SH-SY5Y (cell line): ENCODE data around the gene DNAH5.

Experiments
- GATA2 ChIP-seq: IDR thresholded peaks from 2 replicates; pipeline ENCODE4 v1.6.1; 2011; ENCODE audit warnings: mild to moderate bottlenecking, low read depth, low read length
- GATA3 ChIP-seq: IDR thresholded peaks from 2 replicates; pipeline ENCODE4 v1.6.1; 2011; ENCODE audit warnings: low read depth, mild to moderate bottlenecking, low read length, moderate library complexity

DNA sequence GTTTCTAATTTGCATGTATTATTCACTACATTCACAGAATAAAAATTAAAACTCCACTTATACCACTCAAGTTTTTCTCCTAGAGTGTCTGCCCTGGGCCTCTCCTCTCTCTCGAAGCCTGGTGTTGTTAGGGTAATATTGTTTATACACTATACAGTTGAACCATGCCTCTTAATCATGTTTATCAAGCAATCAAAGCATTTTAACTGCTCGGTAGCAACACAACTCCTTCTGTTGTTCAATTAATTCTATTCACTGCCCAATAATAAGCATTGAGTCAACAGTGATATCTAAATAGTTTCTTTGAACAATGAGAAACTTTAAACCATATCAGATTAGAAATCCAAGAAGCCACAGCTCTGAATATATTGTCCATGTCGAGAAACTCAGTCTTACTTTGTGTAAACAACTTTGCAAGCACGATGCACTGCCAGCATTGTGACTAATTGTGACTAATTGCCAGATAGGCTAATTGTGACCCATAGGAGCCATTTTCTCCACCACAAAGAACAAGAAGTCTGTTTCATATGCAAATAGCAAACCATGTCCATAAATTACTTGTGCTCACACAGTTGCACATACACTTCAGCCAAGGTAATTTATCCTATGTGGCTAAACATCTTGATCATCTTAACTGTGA lies at the start of gene DNAH5:
- no peak for TF ChIP-seq GATA2
- TF ChIP-seq GATA3: no peak
